ENCODE results near the gene SFRP2.

DNA sequence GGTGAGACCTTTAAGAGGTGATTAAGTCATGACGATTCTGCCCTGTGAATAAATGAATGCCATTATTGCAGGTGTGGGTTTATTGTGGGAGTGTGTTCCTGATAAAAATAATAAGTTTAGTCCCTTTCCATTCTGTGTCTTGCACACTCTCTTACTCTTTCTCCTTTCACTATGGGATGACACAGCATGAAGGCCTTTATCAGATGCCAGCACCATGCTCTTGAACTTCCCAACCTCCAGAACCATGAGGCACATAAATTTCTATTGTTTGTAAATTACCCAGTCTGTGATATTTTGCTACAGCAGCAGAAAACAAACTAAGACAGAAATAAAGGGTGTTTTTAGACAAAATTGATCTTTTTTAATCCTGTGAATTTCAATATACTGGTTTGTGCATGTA is 10.5 kb downstream of the SFRP2 start:
- TF ChIP-seq, protein P1, sequence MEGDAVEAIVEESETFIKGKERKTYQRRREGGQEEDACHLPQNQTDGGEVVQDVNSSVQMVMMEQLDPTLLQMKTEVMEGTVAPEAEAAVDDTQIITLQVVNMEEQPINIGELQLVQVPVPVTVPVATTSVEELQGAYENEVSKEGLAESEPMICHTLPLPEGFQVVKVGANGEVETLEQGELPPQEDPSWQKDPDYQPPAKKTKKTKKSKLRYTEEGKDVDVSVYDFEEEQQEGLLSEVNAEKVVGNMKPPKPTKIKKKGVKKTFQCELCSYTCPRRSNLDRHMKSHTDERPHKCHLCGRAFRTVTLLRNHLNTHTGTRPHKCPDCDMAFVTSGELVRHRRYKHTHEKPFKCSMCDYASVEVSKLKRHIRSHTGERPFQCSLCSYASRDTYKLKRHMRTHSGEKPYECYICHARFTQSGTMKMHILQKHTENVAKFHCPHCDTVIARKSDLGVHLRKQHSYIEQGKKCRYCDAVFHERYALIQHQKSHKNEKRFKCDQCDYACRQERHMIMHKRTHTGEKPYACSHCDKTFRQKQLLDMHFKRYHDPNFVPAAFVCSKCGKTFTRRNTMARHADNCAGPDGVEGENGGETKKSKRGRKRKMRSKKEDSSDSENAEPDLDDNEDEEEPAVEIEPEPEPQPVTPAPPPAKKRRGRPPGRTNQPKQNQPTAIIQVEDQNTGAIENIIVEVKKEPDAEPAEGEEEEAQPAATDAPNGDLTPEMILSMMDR (IDR thresholded peaks at IDR 0.05; ENCODE audit: insufficient read depth, low read length) = no peak
- no peak for TF ChIP-seq GABPA (IDR thresholded peaks at IDR 0.05; ENCODE audit: low read depth)
- TF ChIP-seq, protein P2, sequence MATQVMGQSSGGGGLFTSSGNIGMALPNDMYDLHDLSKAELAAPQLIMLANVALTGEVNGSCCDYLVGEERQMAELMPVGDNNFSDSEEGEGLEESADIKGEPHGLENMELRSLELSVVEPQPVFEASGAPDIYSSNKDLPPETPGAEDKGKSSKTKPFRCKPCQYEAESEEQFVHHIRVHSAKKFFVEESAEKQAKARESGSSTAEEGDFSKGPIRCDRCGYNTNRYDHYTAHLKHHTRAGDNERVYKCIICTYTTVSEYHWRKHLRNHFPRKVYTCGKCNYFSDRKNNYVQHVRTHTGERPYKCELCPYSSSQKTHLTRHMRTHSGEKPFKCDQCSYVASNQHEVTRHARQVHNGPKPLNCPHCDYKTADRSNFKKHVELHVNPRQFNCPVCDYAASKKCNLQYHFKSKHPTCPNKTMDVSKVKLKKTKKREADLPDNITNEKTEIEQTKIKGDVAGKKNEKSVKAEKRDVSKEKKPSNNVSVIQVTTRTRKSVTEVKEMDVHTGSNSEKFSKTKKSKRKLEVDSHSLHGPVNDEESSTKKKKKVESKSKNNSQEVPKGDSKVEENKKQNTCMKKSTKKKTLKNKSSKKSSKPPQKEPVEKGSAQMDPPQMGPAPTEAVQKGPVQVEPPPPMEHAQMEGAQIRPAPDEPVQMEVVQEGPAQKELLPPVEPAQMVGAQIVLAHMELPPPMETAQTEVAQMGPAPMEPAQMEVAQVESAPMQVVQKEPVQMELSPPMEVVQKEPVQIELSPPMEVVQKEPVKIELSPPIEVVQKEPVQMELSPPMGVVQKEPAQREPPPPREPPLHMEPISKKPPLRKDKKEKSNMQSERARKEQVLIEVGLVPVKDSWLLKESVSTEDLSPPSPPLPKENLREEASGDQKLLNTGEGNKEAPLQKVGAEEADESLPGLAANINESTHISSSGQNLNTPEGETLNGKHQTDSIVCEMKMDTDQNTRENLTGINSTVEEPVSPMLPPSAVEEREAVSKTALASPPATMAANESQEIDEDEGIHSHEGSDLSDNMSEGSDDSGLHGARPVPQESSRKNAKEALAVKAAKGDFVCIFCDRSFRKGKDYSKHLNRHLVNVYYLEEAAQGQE (IDR thresholded peaks at IDR 0.05; ENCODE audit: insufficient replicate concordance, low read depth) = no peak
- TF ChIP-seq POLR2AphosphoS5 (IDR thresholded peaks at IDR 0.05; ENCODE audit: low read depth) = no peak
- TF ChIP-seq SPI1 (IDR thresholded peaks at IDR 0.05; ENCODE audit: borderline replicate concordance, low read depth) = no peak
